Embryonic facial prominence (tissue), 1 donor: ENCODE data around the gene LDB1.

ENCODE experiments used
- DNase-seq: peaks from one replicate; pipeline ENCODE4 v3.0.0-alpha.2; 2016; ENCODE audit errors: extremely low spot score

The LDB1 gene

DNA sequence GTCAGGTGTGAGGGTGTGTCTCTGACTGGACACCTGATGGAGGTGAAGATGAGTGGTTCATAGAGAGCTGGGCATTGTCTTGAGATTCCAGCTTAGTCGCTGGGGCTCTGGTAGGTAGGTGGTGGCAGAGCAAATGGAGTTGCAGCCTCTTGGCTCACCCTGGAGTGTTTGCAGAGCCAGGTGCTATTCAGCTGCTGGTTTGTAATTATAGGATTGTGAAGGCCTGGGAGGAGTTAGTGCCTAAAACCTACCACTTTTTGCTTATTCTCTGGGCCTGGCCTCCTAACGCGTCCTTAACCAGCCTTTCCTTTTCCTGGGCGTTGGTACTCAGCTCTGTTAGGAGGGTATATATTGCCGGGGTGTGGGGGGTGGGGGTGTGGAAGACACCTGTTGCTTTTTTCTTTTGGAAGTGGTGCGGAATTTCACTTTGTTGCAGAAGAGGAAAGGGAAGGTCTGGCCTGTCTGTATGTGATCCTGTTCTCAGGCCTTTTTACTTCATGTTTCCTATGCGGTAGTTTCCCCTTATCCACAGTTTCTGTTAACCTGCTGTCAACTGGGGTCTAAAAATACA lies 15.9 kb upstream of the LDB1 start:
- DNase-seq = no peak

GRCh38 chr10:102134416-102134815 lies 14.2 kb upstream of the LDB1 start:
- no peak for DNase-seq

GRCh38 chr10:102133373-102134195 lies 13.4 kb upstream of the LDB1 start:
- peak; percentile 49 for DNase-seq

DNA sequence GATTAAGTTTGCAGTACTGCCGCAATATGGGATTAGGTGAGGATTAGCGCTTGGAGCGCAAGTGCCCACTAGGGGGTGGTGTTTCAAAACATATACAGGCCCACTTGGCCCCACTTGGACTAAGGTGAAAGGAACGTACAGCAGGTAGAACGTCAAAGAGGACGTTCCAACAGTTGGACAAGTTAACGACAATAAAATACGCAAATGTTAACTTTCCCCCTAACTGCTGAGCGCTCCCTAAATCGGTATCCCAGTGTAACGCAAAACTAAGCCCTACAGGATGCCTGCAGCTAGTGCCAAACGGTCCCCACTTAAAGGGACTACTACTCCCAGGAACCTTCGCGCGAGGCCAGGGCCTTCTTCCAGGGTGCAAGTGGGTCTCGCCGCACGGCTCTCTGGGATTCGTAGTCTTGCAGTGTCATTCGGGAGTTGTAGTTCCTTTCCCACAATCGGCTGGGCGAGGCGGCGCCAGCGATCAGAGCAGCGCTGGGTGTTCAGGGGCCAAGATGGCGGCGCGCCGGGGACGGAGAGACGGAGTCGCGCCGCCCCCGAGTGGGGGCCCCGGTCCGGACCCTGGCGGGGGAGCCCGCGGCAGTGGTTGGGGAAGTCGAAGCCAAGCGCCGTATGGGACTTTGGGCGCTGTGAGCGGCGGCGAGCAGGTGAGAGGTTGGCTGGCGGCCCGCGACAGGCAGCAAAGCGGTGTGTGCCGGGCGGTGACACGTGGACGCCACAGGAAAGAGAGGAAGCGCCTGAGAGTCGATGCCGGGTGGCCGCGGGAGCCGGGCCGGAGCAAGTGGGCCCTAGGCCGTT lies 12.6 kb upstream of the LDB1 start, which contains the start of gene PPRC1:
PPRC1 (plus strand) TSS at position 478 of the 810 bp plus-strand sequence; CDS start at position 507, 29 bp downstream.
- peak; percentile 99 for DNase-seq

DNA sequence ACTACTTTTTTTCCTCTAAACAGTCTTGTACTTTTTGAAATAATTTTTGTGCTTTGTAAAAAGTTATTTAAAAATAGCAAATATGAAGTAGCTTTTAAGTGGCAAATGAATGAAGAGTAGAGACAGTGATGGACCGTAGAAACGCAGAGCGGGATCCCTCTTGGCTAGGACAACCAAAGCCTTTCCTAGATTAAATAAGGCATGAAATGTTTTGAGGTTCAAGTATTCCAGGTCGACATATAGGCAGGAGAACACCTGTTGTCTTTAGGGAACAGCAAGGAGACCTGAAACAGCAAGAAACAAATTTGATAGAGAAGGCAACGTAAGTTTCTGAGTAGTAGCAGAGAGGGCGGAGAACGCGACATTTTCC lies 12.0 kb upstream of the LDB1 start:
- DNase-seq = no peak

- no peak for DNase-seq
These were observed 11.4 kb upstream of the LDB1 start for GRCh38 chr10:102131286-102132170.

DNA sequence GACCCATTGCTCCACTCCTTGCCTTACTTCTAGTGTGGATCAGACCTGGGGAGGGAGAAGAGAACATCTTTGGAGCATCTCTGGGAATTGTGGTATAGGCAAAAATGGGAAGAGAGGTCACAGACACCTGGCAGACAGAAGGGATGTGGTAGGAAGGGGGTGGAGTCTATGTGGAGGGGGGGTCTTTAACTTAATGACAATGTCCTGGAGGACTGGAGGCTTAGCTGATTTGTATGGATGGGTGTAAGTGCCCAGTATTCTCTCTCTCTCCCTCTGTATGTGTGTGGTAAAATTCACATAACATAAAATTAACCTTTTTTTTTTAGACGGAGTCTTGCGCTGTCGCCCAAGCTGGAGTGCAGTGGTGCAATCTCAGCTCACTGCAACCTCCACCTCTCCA lies 3.1 kb upstream of the LDB1 start:
- DNase-seq = no peak

DNA sequence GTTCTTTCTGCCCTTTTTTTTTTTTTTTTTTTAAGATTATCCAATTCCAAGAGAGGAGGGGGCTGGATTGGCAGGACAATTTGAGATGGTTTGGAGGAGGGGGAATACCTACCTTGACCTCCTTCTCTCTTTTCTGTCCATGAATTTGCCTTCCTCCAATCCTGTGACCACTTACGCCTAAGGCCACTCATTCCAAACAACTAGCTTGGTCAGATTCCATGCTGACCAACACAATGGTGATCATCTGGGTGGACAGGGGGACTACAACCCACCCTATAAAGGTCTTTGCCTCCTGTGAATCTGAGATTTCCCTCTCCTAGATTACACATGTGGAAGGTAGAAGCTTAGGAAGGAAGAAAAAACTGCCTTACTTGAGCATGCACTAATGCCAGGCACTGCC lies 2.3 kb upstream of the LDB1 start:
- no peak for DNase-seq

DNA sequence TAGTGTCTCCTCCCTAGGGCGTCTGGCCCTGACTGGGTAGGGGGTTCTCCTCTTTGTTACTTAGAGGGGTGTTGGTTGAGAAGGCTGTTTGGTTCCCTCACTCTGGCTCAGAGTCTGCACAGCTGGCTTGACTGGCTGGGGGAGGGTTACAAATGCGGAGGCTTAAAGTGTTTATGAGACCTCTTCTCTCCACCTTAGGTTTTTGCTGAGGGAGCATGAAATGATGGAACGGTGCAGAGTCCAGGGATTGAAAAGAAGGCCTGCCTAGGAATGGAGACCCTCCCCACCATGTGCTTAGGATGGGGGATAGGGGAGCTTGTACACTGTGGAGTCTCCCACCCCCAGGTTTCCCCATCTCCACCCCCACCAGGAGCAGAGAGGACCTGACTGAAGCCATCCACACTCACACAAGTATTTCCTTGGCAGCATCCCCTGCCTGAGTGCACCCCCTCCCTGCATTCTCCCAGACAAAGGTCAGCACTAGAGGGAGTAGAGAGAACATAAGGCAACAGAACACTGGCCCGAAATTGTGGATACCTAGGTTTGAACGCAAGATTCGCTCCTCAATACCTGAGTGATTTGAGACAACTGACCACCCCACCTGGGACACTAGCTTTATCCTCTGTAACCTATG lies 1.7 kb upstream of the LDB1 start:
- DNase-seq = no peak

DNA sequence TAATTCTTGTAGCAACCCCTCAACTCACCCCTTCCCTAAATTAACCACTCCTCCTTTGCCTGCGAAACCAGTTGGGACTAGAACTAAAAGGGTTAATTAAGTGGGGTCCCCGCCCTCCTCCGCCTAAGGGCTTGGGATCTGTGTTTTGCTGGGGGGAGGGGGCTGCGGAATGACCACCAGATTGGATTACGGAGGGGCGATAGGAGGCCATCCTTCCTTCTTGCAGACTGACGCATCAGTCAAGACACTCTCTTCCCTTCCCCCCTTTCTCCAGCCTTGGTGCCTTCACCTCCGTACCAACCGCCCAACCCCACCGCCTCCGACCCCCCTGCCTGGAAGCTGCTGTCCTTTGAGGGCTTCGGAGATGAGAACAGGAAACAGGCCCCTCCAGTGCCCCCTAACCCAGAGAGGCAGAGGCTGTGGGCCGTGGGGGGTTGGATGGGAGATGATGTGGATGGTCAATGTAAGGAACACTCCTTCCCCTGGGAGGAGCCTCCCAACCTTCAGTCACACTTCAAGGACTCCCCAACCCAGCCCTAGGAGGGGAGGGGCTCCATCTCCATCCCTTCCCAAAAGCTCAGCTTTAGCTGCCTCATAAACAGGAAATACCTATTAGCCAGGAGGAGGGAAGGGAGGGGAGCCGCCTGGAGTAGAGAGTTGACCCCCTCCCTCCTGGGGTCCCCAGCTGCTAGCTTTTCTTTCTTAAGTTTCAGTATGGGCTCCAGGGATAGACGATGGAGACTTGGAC lies 997 bp upstream of the LDB1 start:
- DNase-seq = peak; percentile 87

DNA sequence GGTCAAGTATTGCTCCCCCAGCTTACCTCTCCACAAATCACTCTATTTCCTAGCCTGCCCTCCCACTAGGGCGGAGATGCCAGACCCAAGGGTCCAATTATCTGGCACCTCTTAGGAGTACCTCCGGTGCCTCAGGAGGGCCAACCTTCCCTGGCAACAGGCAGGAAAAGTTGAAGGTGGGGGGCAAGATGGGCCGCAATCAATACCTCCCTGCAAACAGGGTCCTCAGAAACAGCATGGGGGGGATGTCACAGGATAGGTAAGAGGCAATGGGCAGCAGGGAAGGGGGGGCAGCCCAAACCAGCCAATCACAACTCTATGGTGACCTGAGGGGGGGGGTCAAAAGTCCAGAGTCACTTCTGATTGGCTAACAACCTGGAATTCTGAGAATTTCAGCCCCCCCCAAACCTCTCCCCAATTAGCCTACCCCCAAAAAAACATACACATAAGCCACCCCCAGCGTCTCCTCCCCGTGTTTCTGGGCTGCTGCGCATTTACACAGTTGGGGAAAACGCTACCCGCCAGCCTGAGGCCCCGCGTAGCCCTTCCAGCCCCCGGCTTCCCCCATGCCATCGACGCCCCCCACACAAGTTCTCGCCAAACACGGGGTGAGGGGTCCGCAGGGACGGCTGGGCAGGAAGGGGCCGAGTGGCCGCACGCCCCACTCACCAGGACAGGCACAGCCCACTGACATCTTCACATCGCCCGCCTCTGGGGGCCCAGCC lies 589 bp downstream of the LDB1 start:
- DNase-seq = peak; percentile 27

- DNase-seq = no peak
These were observed 1.3 kb downstream of the LDB1 start for GRCh38 chr10:102118867-102119266.

DNA sequence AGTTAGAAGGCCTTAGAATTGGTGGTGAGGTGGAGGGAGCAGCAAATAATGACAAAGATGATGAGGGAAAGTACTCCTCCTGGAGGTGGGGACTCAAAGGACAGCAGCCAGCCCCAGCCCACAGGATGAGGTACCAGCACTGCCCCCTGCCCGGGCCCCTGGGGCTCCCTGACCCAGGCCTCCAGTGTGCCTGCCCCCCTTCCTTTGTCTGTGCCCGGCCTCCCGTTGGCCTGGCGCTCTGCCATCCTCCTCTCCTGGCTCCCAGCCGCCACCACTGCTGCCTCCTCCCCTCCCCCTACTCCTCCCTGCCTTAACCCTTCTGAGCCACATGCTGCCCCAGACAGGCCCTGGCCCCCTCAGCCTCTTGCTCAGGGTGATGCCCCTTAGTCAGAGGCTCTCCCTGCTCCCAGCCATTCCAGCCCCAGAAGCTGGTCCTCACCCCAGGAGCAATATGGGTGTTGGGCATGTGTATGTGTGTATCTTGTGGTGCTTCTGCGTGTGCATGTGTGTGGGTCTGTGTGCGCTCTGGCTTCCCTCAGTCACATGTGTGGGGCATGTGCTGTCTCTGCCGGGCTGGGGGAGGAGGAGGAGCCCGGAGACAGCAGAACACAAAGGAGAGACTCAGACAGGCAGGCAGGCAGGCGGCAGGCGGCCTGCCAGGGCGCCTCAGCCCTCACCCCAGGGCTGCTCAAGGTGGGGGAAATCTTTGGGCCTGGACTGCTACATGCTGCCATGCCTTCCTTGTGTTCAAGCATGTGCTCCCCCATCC lies 2.6 kb downstream of the LDB1 start:
- peak; percentile 78 for DNase-seq

DNA sequence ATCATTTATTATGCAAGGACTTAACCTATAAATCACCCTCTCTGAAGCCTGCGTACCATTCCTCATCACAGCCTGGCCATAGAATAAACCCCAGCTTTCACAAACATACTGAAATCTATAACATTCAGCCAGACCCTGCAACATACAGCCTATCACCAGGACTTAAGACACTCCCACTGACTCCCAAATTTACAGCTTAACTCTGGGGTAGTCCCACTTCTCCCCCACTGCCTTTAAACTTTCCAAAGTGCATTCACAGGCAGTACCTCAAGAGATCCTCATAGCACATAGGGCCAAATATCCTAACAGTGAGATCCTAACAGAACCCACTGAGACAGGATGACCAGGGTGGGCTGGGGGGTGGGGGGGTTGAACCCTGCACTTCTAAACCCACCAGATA lies 3.5 kb downstream of the LDB1 start:
- DNase-seq = no peak

- no peak for DNase-seq
These were observed 4.4 kb downstream of the LDB1 start for GRCh38 chr10:102115775-102116174.

GRCh38 chr10:102114861-102115618 lies 5.1 kb downstream of the LDB1 start:
- peak; percentile 77 for DNase-seq

DNA sequence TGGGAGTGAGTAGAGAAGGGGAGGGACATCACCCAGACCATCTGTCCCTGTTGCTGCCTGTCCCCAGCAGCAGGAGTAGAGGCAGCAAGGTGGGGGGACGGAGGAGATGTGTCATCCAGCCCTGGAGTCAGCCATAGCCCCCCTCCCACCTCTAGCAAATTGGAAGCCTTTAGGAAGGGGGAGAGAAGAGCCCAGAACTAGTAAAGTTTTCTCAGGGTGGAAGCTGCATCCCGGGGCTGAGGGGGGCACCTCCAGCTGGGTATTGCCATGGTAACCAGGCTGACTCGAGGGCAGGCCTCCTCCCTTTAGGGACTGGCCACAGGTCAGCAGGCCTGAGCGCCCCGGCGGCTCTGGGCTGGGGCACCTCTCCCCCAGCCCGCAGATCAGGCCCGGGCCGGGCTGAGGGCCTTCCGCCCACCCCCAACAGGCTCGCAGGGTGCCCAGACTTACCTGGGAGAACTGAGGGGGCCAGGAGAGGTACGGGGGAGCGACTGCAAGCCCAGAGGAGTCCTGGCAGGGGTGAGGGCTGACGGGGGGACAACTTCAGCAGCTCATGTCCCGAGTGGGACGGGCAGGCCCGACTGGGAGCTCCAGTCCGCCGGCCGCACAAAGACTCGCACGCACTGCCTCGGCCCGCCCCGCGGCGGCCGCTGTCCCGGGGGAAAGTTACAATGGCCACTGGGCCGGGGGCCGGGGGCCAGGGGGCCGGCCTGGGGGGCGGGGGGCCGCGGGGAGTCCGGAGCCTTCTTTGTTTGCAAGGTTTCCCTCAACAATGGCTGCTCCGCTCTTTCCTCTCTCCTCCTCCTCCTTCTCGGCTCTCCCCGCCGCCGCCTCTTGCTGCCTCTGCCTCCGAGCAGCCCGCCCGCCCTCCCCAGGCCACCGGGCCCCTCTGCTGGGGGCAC lies 6.0 kb downstream of the LDB1 start:
- no peak for DNase-seq
